ENCODE measurements around the gene PPA2. TPM values are rescaled to one million over a fixed set of nuclear protein-coding genes. Genes with fewer than 3 reads are reported as not detected.
"Not testable (repeated sequence)": the region's sequence is repeated elsewhere in the genome, so short reads cannot be mapped to it uniquely, and the experiment has no call there.

Gene PPA2
- total RNA-seq, 2 donors from 2014 or later: 57.4 to 279 TPM

GRCh38 chr4:105470766-105471165 is 3.1 kb downstream of the PPA2 start:
- intact Hi-C loops (cut with DNase I): loop anchor here (5.0 kb wide), 1 partner anchor 333 kb away; no protein-coding TSS in a partner anchor

GRCh38 chr4:105469736-105470135 is 4.1 kb downstream of the PPA2 start:
- no peak for ATAC-seq
- no peak for DNase-seq
- H3K27me3 ChIP-seq: no peaks in the 10 kb centered on the region
- no peak for TF ChIP-seq CTCF (IDR thresholded peaks at IDR 0.05)
- no peak for TF ChIP-seq POLR2A (IDR thresholded peaks at IDR 0.05)
- no peak overlapping the region for H3K27ac ChIP-seq
- H3K9me3 ChIP-seq: no peaks in the 10 kb centered on the region
- H3K36me3 ChIP-seq (replicated peaks in 1 of 2; ENCODE audit: insufficient read depth in 1 of 2, low read depth in 2 of 2): no peaks in the 10 kb centered on the region
- H3K4me1 ChIP-seq: peaks cover 41% of the 10 kb centered on the region
- no peak overlapping the region for H3K4me3 ChIP-seq
- 75 to 90% methylated on average over 1 of the region's 1 CpG for WGBS, 2 donors
- intact Hi-C loops (cut with DNase I): loop anchor here (5.0 kb wide), 1 partner anchor 332 kb away; no protein-coding TSS in a partner anchor

More at GRCh38 chr4:105470766-105471165, 3.1 kb downstream of the PPA2 start:
- no peaks in the 10 kb centered on the region for H3K36me3 ChIP-seq (replicated peaks in 1 of 2; ENCODE audit: insufficient read depth in 1 of 2, low read depth in 2 of 2)
- no peak overlapping the region for H3K27ac ChIP-seq
- peaks cover 41% of the 10 kb centered on the region for H3K4me1 ChIP-seq
- H3K27me3 ChIP-seq: no peaks in the 10 kb centered on the region
- 68 to 79% methylated on average over 6 of the region's 6 CpGs for WGBS, 2 donors
- no peaks in the 10 kb centered on the region for H3K9me3 ChIP-seq
- no peak for ATAC-seq
- no peak for DNase-seq
- no peak overlapping the region for H3K4me3 ChIP-seq
- TF ChIP-seq POLR2A (IDR thresholded peaks at IDR 0.05): no peak
- TF ChIP-seq CTCF (IDR thresholded peaks at IDR 0.05): no peak

DNA sequence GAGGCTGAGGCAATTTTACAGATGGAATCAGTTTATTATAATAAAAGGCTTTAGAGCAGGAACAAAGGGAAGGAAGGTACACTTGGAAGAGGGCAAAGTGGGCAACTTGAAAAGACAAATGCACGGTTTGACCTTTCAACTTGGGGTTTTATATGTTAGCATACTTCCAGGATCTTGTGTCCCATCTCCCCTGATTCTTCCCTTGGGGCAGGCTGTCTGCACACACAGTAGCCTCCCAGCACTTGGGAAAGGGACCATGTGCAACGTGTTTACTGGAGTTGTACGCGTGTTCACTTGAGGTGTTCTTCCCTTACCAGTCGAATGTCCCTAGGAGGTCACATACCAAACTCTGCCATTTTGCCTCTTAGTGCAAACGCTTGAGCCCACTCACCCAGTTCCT is 7.3 kb downstream of the PPA2 start:
- 90 to 96% methylated on average over 6 of the region's 6 CpGs for WGBS, 2 donors
- no peak for DNase-seq
- Histone ChIP-seq H3K9me3 (no peaks in the 10 kb centered on the region), H3K27me3 (no peaks in the 10 kb centered on the region), H3K4me1 (peaks cover 27% of the 10 kb centered on the region), H3K36me3 (replicated peaks in 1 of 2; ENCODE audit: insufficient read depth in 1 of 2, low read depth in 2 of 2) (no peaks in the 10 kb centered on the region), H3K27ac (no peak overlapping the region), H3K4me3 (no peak overlapping the region)
- no peak for TF ChIP-seq POLR2A (IDR thresholded peaks at IDR 0.05)
- TF ChIP-seq CTCF (IDR thresholded peaks at IDR 0.05): no peak
- no peak for ATAC-seq
- intact Hi-C loops (cut with DNase I): no loop called here

DNA sequence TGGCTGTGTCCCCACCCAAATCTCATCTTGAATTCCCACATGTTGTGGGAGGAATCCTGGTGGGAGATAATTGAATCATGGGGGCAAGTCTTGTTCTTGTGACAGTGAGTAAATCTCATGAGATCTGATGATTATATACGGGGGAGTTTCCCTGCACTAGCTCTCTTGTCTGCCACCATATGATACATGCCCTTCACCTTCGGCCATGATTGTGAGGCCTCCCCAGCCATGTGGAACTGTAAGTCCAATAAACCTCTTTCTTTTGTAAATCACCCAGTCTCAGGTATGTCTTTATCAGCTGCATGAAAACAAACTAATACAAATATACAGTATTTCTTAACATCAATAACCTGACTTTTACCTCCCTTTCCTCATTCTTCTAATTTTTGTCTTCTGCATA is 9.3 kb downstream of the PPA2 start:
- WGBS, 2 donors: 89 to 100% methylated on average over 2 of the region's 2 CpGs
- H3K4me1 ChIP-seq; H3K36me3 ChIP-seq (replicated peaks in 1 of 2; ENCODE audit: insufficient read depth in 1 of 2, low read depth in 2 of 2); ATAC-seq; DNase-seq; H3K27me3 ChIP-seq; H3K9me3 ChIP-seq; H3K27ac ChIP-seq; intact Hi-C loops (cut with DNase I); H3K4me3 ChIP-seq: not testable (repeated sequence)

- no peak for ATAC-seq
- Histone ChIP-seq H3K27ac (no peak overlapping the region), H3K4me3 (no peak overlapping the region), H3K9me3 (no peaks in the 10 kb centered on the region), H3K4me1 (no peaks in the 10 kb centered on the region), H3K36me3 (replicated peaks in 1 of 2; ENCODE audit: insufficient read depth in 1 of 2, low read depth in 2 of 2) (no peaks in the 10 kb centered on the region), H3K27me3 (no peaks in the 10 kb centered on the region)
- TF ChIP-seq CTCF (IDR thresholded peaks at IDR 0.05) (no peak), POLR2A (IDR thresholded peaks at IDR 0.05) (no peak)
- DNase-seq: no peak
- intact Hi-C loops (cut with DNase I): no loop called here
- 87 to 95% methylated on average over 3 of the region's 3 CpGs for WGBS, 2 donors
Observed at GRCh38 chr4:105462576-105462975, 11.3 kb downstream of the PPA2 start.
